WTC11 (cell line): ENCODE measurements around the gene SERP2.

Experiments used
- ATF1 ChIP-seq: sonication (generic); formaldehyde crosslinking; IDR thresholded peaks from 2 replicates; pipeline ENCODE4 v1.8.1; 2023; ENCODE audit warnings: mild to moderate bottlenecking, moderate library complexity, missing genetic modification reagents
- FOXP4 ChIP-seq: sonication (generic); formaldehyde crosslinking; IDR thresholded peaks from 2 replicates; pipeline ENCODE4 v1.8.0; 2022; ENCODE audit warnings: mild to moderate bottlenecking, missing genetic modification reagents
- SP1 ChIP-seq: sonication (generic); formaldehyde crosslinking; conservative IDR thresholded peaks from 2 replicates; pipeline ENCODE4 v1.8.1; 2022; ENCODE audit warnings: missing genetic modification reagents
- ZNF121 ChIP-seq: sonication (generic); formaldehyde crosslinking; IDR thresholded peaks from 2 replicates; pipeline ENCODE4 v1.8.0; 2023; ENCODE audit warnings: missing genetic modification reagents
- TF ChIP-seq, protein P1 (sequence below): fragments of 200-600 bp; IDR thresholded peaks from 2 replicates; pipeline ENCODE4 v1.8.0; 2022; ENCODE audit warnings: antibody characterized with exemption

DNA sequence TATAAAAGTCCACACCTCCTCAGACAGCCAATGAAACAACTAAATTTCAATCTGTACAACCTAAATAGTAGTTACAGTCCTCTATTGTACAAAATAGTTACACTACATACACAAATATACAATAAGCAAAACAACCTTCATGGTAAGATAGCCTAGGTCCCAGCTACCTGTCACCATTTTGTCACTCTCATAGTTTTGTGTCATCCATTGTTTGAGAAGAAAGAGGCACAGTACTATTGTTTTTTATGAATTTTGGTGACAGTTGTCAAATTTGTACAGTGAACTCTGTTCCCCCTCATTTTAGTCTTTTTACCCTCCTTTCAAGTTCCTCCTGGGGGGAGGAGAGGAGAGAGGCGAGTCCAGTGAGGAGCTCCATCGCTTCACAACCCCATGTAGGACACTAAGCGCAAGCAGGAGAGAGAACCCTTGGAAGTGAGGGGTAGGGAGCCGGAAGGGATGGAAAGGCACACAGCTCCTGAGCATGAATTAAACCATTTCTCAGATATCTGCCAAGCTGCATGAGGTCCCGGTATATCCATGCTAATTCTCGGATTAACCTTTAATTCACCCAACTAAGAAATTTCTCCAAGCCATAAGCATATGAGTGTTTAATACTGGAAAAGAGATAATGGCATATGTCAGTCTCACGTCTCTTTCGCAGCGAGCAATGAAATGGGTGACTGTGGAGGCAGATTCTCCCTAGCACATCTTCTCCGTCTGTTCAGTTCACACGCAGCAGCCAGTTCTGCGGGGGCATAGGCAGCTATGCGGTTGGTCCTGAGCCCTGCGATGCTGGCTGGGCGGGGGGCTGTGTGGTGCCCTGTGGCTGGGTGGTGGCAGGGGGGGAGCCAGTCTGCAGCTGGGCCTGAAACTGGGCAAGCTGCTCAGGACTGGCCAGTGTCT is 60.5 kb downstream of the SERP2 start:
- no peak for TF ChIP-seq ZNF121 (CRISPR knock-in tag)
- TF ChIP-seq FOXP4 (CRISPR knock-in tag): no peak
- TF ChIP-seq ATF1 (CRISPR knock-in tag): no peak
- no peak for TF ChIP-seq SP1 (CRISPR knock-in tag)
- TF ChIP-seq, protein P1, sequence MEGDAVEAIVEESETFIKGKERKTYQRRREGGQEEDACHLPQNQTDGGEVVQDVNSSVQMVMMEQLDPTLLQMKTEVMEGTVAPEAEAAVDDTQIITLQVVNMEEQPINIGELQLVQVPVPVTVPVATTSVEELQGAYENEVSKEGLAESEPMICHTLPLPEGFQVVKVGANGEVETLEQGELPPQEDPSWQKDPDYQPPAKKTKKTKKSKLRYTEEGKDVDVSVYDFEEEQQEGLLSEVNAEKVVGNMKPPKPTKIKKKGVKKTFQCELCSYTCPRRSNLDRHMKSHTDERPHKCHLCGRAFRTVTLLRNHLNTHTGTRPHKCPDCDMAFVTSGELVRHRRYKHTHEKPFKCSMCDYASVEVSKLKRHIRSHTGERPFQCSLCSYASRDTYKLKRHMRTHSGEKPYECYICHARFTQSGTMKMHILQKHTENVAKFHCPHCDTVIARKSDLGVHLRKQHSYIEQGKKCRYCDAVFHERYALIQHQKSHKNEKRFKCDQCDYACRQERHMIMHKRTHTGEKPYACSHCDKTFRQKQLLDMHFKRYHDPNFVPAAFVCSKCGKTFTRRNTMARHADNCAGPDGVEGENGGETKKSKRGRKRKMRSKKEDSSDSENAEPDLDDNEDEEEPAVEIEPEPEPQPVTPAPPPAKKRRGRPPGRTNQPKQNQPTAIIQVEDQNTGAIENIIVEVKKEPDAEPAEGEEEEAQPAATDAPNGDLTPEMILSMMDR: no peak
